ENCODE data around the gene ABLIM3. TPM values are rescaled to one million over a fixed set of nuclear protein-coding genes. Genes with fewer than 3 reads are reported as not detected.

Gene ABLIM3
- total RNA-seq, 1 donor, result 24.9 TPM

DNA sequence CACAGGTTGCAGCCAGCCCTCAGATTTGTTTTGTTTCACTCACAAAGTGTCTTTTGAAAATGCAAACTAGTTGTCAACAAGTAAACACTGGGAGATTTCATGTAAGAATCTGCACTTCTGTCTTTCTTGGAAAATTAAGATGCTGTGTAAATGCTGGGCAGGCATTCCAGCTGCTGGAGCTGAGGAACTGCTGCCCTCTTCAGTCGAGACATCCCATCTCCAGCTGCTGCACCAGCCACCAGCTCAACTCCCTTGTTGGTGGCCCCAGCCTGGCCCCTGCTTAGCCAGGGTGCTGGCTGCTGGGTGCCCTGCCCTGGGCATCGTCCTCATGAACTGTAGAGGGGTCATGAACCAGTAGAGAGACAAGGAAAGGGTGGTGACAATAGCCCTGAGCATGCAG lies 97.2 kb downstream of the ABLIM3 start:
- TF ChIP-seq, protein P1, sequence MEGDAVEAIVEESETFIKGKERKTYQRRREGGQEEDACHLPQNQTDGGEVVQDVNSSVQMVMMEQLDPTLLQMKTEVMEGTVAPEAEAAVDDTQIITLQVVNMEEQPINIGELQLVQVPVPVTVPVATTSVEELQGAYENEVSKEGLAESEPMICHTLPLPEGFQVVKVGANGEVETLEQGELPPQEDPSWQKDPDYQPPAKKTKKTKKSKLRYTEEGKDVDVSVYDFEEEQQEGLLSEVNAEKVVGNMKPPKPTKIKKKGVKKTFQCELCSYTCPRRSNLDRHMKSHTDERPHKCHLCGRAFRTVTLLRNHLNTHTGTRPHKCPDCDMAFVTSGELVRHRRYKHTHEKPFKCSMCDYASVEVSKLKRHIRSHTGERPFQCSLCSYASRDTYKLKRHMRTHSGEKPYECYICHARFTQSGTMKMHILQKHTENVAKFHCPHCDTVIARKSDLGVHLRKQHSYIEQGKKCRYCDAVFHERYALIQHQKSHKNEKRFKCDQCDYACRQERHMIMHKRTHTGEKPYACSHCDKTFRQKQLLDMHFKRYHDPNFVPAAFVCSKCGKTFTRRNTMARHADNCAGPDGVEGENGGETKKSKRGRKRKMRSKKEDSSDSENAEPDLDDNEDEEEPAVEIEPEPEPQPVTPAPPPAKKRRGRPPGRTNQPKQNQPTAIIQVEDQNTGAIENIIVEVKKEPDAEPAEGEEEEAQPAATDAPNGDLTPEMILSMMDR (IDR thresholded peaks at IDR 0.05; ENCODE audit: insufficient read depth, low read length), result peak; percentile 48
- DNase-seq (ENCODE audit: low read depth), result peak; percentile 37
- no peak overlapping the region for H3K4me3 ChIP-seq (ENCODE audit: low read depth, low read length)

GRCh38 chr5:149239917-149240316 lies 98.6 kb downstream of the ABLIM3 start:
- no peak overlapping the region for H3K4me3 ChIP-seq (ENCODE audit: low read depth, low read length)
- TF ChIP-seq, protein P1 (IDR thresholded peaks at IDR 0.05; ENCODE audit: insufficient read depth, low read length), result no peak
- no peak for DNase-seq (ENCODE audit: low read depth)

DNA sequence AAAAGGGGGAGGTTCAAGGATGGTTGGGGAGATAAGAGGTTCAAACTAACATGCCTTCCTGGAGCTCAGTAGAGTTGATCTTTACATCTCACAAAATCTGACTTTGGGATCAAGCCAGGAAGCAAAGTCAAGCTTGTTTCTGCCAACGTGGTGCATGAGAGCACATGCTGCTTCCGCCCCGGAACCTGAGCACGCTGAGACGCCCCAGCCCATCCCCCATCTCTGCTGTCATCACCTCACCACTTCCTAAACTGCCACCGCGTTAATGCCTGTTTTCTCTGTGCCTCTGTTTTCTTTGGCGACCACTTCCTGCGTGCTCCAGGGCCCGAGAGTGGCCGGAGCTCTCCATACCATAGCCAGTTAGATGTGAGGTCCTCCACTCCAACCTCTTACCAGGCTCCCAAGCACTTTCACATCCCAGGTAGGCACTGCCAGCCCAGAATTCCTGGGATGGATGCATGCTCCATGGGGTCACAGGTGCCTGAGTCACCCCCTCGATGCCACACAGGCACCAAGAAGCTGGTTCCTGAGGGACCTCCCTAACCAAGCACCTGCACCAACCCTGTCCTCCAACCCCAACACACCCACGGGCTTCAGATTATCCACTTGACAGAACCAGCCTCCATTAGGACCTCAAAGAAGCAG lies 99.2 kb downstream of the ABLIM3 start:
- TF ChIP-seq, protein P1 (IDR thresholded peaks at IDR 0.05; ENCODE audit: insufficient read depth, low read length), result no peak
- no peak overlapping the region for H3K4me3 ChIP-seq (ENCODE audit: low read depth, low read length)
- DNase-seq (ENCODE audit: low read depth), result no peak

- no peak for DNase-seq (ENCODE audit: low read depth)
- TF ChIP-seq, protein P1 (IDR thresholded peaks at IDR 0.05; ENCODE audit: insufficient read depth, low read length), result no peak
- H3K4me3 ChIP-seq (ENCODE audit: low read depth, low read length), result no peak overlapping the region
These were observed 101.0 kb downstream of the ABLIM3 start for GRCh38 chr5:149242339-149242738.

DNA sequence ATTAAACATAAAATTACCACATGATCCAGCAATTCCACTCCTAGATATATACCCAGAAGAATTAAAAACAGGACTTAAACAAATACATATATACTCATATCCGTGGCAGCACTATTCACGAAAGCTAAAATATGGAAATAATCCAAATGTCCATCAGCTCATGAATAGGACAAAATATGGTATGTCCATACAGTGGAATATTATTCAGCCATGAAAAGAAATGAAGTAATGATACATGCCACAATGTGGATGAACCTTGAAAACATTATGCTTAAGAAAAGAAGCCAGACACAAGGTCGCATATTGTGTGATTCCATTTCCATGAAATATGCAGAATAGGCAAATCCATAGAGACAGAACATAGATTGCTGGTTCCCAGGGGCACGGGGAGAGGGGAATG lies 105.6 kb downstream of the ABLIM3 start:
- no peak overlapping the region for H3K4me3 ChIP-seq (ENCODE audit: low read depth, low read length)
- TF ChIP-seq, protein P1 (IDR thresholded peaks at IDR 0.05; ENCODE audit: insufficient read depth, low read length), result no peak
- DNase-seq (ENCODE audit: low read depth), result no peak

GRCh38 chr5:149247726-149248125 lies 106.4 kb downstream of the ABLIM3 start:
- TF ChIP-seq, protein P1 (IDR thresholded peaks at IDR 0.05; ENCODE audit: insufficient read depth, low read length), result no peak
- H3K4me3 ChIP-seq (ENCODE audit: low read depth, low read length), result no peak overlapping the region
- DNase-seq (ENCODE audit: low read depth), result no peak

DNA sequence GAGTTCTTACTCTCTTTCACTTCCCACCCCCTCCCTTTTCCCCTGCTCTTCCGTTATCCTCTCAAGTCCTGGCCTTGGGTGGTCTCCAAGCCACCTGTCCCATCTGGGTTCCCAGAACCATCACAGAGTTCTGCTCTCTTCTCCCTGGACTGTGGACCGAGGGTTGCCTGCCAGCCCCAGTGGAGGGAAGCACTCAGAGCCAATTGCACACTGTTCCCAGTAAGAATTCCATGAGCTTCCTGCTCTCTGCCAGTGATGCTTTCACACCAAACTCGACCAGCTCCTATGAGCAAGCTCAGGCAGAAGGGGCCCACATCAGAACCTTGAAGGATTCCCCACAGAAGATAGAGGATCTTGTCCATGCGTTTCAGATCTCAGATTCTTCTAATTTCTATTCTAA lies 110.3 kb downstream of the ABLIM3 start:
- TF ChIP-seq, protein P1 (IDR thresholded peaks at IDR 0.05; ENCODE audit: insufficient read depth, low read length), result no peak

More for the DNA sequence above, 110.3 kb downstream of the ABLIM3 start:
- H3K4me3 ChIP-seq (ENCODE audit: low read depth, low read length), result no peak overlapping the region
- no peak for DNase-seq (ENCODE audit: low read depth)
